HEK293 (cell line): ENCODE measurements around the gene KIRREL3.

Source experiments
- CTCF ChIA-PET: fragments of 350-600 bp; formaldehyde crosslinking; extraction: SDS; loops from one replicate; lab custom pipeline; 2021; ENCODE audit warnings: antibody characterized with exemption; lab: Yijun Ruan, JAX
- POLR2A ChIA-PET: fragments of 300-600 bp; formaldehyde crosslinking; extraction: SDS; loops from one replicate; lab custom pipeline; 2020; ENCODE audit warnings: antibody characterized with exemption, inconsistent platforms; lab: Yijun Ruan, JAX
- H3K27ac ChIP-seq: fragments of 200-500 bp; sonication (Bioruptor generic); 2 replicates; pipeline ENCODE4 v1.5.1; 2014; ENCODE audit warnings: low read depth, low read length, control low read depth, inconsistent platforms; ENCODE audit errors: extremely low read depth
- H3K36me3 ChIP-seq, 2 experiments: fragments of 200-500 bp in 1 of 2; sonication (Bioruptor generic) in 1 of 2; 1 replicate in 1 of 2; 2 replicates in 1 of 2; pipeline ENCODE4 v1.5.1; 2014 to 2017; ENCODE audit warnings: inconsistent platforms in 2 of 2, low read length in 2 of 2; ENCODE audit not compliant: control insufficient read depth in 2 of 2, insufficient read depth in 1 of 2
- H3K4me1 ChIP-seq: fragments of 200-500 bp; sonication (Bioruptor generic); 2 replicates; pipeline ENCODE4 v1.5.1; 2014; ENCODE audit warnings: mild to moderate bottlenecking, low read length, inconsistent platforms; ENCODE audit not compliant: control insufficient read depth, insufficient read depth
- H3K4me3 ChIP-seq: 2 replicates; pipeline ENCODE4 v1.5.1; 2011; ENCODE audit warnings: low read depth, mild to moderate bottlenecking, control low read depth, low read length, moderate library complexity
- H3K9me3 ChIP-seq: fragments of 200-500 bp; sonication (Bioruptor generic); 2 replicates; pipeline ENCODE4 v1.5.1; 2014; ENCODE audit warnings: low read depth, low read length, inconsistent platforms; ENCODE audit not compliant: control insufficient read depth, insufficient read depth
- BCL11B ChIP-seq: fragments of 450-650 bp; formaldehyde crosslinking; IDR thresholded peaks from 2 replicates; pipeline ENCODE4 v1.5.1; 2016; ENCODE audit warnings: low read depth, missing biosample characterization, missing genetic modification characterization
- CTCF ChIP-seq: fragments of 450-650 bp; formaldehyde crosslinking; IDR thresholded peaks from 2 replicates; pipeline ENCODE4 v1.5.1; 2016; ENCODE audit warnings: missing biosample characterization, missing genetic modification characterization
- HOXD13 ChIP-seq: sonication (generic); formaldehyde crosslinking; IDR thresholded peaks from 2 replicates; pipeline ENCODE4 v1.8.0; 2022; ENCODE audit warnings: missing genetic modification reagents, borderline replicate concordance
- SP2 ChIP-seq: fragments of 450-650 bp; formaldehyde crosslinking; IDR thresholded peaks from 2 replicates; pipeline ENCODE4 v1.5.1; 2016; ENCODE audit warnings: missing biosample characterization, missing genetic modification characterization
- ZFHX2 ChIP-seq: fragments of 450-650 bp; formaldehyde crosslinking; conservative IDR thresholded peaks from 2 replicates; pipeline ENCODE4 v1.5.1; 2016; ENCODE audit warnings: missing biosample characterization, missing genetic modification characterization
- ZNF18 ChIP-seq: fragments of 450-650 bp; formaldehyde crosslinking; IDR thresholded peaks from 2 replicates; pipeline ENCODE4 v1.5.1; 2016; ENCODE audit warnings: missing biosample characterization, missing genetic modification characterization
- ZNF292 ChIP-seq: fragments of 450-650 bp; formaldehyde crosslinking; IDR thresholded peaks from 2 replicates; pipeline ENCODE4 v1.5.1; 2016; ENCODE audit warnings: low read depth, missing biosample characterization, missing genetic modification characterization, borderline replicate concordance
- ZNF362 ChIP-seq: fragments of 450-650 bp; formaldehyde crosslinking; IDR thresholded peaks from 2 replicates; pipeline ENCODE4 v1.5.1; 2016; ENCODE audit warnings: missing biosample characterization, missing genetic modification characterization
- ZNF366 ChIP-seq: fragments of 450-650 bp; formaldehyde crosslinking; conservative IDR thresholded peaks from 2 replicates; pipeline ENCODE4 v1.5.1; 2016; ENCODE audit warnings: missing biosample characterization, missing genetic modification characterization
- ZNF391 ChIP-seq: fragments of 450-650 bp; formaldehyde crosslinking; IDR thresholded peaks from 2 replicates; pipeline ENCODE4 v1.5.1; 2016; ENCODE audit warnings: low read depth, missing biosample characterization, missing genetic modification characterization, borderline replicate concordance
- ZNF529 ChIP-seq: fragments of 450-650 bp; formaldehyde crosslinking; IDR thresholded peaks from 2 replicates; pipeline ENCODE4 v1.5.1; 2017; ENCODE audit warnings: missing genetic modification characterization, missing biosample characterization; ENCODE audit not compliant: insufficient replicate concordance
- ZNF658 ChIP-seq: fragments of 450-650 bp; formaldehyde crosslinking; IDR thresholded peaks from 2 replicates; pipeline ENCODE4; 2016; ENCODE audit warnings: missing biosample characterization, missing genetic modification characterization
- ZNF660 ChIP-seq: fragments of 450-650 bp; IDR thresholded peaks from 2 replicates; pipeline ENCODE4 v1.5.1; 2018; ENCODE audit warnings: missing biosample characterization, mild to moderate bottlenecking, missing genetic modification characterization
- ZNF837 ChIP-seq: fragments of 450-650 bp; formaldehyde crosslinking; IDR thresholded peaks from 2 replicates; pipeline ENCODE4 v1.5.1; 2016; ENCODE audit warnings: missing biosample characterization, missing genetic modification characterization
- TF ChIP-seq, protein P1 (sequence below): fragments of 450-650 bp; formaldehyde crosslinking; IDR thresholded peaks from 2 replicates; pipeline ENCODE4 v1.5.1; 2016; ENCODE audit warnings: missing biosample characterization, missing genetic modification characterization
- TF ChIP-seq, protein P2 (sequence below): fragments of 450-650 bp; formaldehyde crosslinking; IDR thresholded peaks from 2 replicates; pipeline ENCODE4 v1.5.1; 2016; ENCODE audit warnings: missing biosample characterization, missing genetic modification characterization, borderline replicate concordance
- TF ChIP-seq, protein P3 (sequence below): fragments of 450-650 bp; formaldehyde crosslinking; IDR thresholded peaks from 2 replicates; pipeline ENCODE4 v1.5.1; 2017; ENCODE audit warnings: missing biosample characterization, missing genetic modification characterization
- TF ChIP-seq, protein P4 (sequence below): fragments of 450-650 bp; formaldehyde crosslinking; IDR thresholded peaks from 2 replicates; pipeline ENCODE4 v1.5.0; 2017; ENCODE audit warnings: missing biosample characterization, missing genetic modification characterization, borderline replicate concordance

KIRREL3 gene

DNA sequence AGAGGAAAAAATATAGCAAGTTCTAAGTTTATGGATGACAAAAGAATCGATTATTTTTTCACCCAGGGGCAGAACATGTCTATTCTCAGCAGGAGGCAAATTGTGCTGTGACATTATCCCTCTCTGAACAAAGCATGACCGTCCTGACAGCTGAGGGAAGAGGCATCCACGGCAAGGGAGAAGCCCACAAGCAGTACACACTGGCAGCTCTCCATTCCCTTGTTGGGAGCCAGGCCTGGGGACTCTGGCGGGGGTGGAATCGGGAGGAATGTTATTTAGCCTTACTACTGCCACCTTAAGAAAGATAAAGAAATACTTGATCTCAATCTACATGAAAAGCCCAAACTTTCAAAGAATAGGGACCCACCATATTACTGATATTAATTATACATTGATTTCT, 3.4 kb downstream of the KIRREL3 start (continued):
- TF ChIP-seq SP2 (tag by site-specific recombination) (no peak), ZNF292 (tag by site-specific recombination) (no peak), ZNF18 (tag by site-specific recombination) (no peak), HOXD13 (CRISPR knock-in tag) (no peak), ZNF366 (tag by site-specific recombination) (no peak)
- TF ChIP-seq, protein P1, sequence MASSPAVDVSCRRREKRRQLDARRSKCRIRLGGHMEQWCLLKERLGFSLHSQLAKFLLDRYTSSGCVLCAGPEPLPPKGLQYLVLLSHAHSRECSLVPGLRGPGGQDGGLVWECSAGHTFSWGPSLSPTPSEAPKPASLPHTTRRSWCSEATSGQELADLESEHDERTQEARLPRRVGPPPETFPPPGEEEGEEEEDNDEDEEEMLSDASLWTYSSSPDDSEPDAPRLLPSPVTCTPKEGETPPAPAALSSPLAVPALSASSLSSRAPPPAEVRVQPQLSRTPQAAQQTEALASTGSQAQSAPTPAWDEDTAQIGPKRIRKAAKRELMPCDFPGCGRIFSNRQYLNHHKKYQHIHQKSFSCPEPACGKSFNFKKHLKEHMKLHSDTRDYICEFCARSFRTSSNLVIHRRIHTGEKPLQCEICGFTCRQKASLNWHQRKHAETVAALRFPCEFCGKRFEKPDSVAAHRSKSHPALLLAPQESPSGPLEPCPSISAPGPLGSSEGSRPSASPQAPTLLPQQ (tag by site-specific recombination): no peak

GRCh38 chr11:126996036-126996804, 4.3 kb downstream of the KIRREL3 start:
- H3K27ac ChIP-seq: no peak overlapping the region
- POLR2A ChIA-PET: no interaction called here
- CTCF ChIA-PET: interaction anchor here (1.1 kb wide), 1 partner anchor 280 kb away, joined by 3 read pairs; no protein-coding TSS in a partner anchor
- no peaks in the 10 kb centered on the region for H3K9me3 ChIP-seq
- H3K4me3 ChIP-seq: no peak overlapping the region
- no peaks in the 10 kb centered on the region for H3K36me3 ChIP-seq
- no peaks in the 10 kb centered on the region for H3K4me1 ChIP-seq
- TF ChIP-seq, protein P2, sequence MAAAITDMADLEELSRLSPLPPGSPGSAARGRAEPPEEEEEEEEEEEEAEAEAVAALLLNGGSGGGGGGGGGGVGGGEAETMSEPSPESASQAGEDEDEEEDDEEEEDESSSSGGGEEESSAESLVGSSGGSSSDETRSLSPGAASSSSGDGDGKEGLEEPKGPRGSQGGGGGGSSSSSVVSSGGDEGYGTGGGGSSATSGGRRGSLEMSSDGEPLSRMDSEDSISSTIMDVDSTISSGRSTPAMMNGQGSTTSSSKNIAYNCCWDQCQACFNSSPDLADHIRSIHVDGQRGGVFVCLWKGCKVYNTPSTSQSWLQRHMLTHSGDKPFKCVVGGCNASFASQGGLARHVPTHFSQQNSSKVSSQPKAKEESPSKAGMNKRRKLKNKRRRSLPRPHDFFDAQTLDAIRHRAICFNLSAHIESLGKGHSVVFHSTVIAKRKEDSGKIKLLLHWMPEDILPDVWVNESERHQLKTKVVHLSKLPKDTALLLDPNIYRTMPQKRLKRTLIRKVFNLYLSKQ (tag by site-specific recombination): no peak
- TF ChIP-seq, protein P3, sequence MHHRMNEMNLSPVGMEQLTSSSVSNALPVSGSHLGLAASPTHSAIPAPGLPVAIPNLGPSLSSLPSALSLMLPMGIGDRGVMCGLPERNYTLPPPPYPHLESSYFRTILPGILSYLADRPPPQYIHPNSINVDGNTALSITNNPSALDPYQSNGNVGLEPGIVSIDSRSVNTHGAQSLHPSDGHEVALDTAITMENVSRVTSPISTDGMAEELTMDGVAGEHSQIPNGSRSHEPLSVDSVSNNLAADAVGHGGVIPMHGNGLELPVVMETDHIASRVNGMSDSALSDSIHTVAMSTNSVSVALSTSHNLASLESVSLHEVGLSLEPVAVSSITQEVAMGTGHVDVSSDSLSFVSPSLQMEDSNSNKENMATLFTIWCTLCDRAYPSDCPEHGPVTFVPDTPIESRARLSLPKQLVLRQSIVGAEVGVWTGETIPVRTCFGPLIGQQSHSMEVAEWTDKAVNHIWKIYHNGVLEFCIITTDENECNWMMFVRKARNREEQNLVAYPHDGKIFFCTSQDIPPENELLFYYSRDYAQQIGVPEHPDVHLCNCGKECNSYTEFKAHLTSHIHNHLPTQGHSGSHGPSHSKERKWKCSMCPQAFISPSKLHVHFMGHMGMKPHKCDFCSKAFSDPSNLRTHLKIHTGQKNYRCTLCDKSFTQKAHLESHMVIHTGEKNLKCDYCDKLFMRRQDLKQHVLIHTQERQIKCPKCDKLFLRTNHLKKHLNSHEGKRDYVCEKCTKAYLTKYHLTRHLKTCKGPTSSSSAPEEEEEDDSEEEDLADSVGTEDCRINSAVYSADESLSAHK (tag by site-specific recombination): no peak
- TF ChIP-seq ZNF658 (tag by site-specific recombination) (no peak), ZNF391 (tag by site-specific recombination) (no peak), SP2 (tag by site-specific recombination) (no peak), ZNF660 (no peak), CTCF (tag by site-specific recombination) (no peak), ZFHX2 (no peak), ZNF362 (tag by site-specific recombination) (no peak), BCL11B (tag by site-specific recombination) (no peak), ZNF529 (tag by site-specific recombination) (no peak), ZNF837 (no peak)
- TF ChIP-seq, protein P4, sequence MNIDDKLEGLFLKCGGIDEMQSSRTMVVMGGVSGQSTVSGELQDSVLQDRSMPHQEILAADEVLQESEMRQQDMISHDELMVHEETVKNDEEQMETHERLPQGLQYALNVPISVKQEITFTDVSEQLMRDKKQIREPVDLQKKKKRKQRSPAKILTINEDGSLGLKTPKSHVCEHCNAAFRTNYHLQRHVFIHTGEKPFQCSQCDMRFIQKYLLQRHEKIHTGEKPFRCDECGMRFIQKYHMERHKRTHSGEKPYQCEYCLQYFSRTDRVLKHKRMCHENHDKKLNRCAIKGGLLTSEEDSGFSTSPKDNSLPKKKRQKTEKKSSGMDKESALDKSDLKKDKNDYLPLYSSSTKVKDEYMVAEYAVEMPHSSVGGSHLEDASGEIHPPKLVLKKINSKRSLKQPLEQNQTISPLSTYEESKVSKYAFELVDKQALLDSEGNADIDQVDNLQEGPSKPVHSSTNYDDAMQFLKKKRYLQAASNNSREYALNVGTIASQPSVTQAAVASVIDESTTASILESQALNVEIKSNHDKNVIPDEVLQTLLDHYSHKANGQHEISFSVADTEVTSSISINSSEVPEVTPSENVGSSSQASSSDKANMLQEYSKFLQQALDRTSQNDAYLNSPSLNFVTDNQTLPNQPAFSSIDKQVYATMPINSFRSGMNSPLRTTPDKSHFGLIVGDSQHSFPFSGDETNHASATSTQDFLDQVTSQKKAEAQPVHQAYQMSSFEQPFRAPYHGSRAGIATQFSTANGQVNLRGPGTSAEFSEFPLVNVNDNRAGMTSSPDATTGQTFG: no peak
